ENCODE results near the gene HOXA1.

The HOXA1 gene

DNA sequence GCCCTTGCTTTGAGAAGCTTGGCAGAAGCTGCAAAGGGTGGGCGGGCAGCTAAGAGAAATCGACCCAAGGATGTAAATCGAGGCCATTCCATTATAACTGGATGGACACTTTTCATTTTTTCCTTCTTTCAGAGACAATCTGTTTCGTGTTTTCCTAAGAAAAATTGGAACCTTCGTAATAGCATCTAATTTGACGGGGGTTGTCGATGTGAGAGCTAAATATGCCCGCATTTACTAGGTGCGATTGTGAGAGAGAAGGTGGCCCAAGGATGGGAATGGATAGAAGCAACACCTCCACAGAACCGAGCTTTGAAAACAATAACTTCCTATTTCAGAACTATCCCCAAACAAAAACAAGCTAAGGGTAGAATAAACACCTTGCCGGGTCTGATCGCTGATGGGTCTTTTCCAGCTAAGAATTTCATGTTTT is 35.6 kb upstream of the HOXA1 start:
- FAIRE-seq = peak; percentile 67

DNA sequence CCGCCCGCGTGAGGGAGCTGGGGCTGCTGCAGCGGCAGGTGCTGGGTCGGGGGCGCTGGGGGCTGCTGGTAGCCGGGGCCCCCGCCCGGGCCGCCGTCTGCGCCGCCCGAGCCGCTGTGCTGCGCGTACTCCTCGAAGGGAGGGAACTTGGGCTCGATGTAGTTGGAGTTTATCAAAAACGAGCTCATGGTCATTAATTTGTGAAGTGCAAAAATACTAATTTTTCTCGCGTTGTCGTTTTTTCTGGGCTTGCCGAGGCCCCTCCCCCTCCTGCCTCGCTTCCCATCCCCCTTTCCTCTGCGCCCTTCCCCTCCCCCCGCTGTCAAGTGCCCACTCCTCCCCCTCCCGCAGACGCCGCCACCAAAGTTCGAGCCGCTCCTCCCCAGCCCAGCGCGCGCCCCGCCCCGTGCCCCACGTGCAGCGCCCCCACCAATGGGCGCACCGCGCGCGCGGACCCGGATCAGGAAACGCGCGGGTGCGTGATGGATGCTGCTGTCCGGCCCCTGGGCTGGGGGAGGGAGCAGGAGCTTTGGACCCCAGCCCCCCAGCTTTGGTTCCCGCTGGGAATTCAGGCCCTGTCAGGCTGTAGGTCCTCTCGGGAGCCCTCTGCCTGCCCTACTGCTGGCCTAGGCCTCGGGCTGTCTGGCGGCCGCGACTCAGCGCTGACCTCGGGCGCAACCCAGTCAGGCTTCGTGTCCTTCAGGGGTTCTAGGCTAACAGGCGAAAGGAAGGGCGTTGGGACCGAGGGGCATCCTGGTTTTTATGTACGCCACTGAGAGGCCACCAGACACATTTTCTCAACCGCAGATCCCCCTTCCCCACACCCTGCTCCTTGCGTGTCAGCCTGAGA is 35.0 kb upstream of the HOXA1 start, which contains the start of gene HOXA4:
Gene HOXA4 (minus strand): TSS at position 218 of the 850 bp plus-strand sequence. CDS start 24 bp downstream, at position 194.
- FAIRE-seq = peak; percentile 50

DNA sequence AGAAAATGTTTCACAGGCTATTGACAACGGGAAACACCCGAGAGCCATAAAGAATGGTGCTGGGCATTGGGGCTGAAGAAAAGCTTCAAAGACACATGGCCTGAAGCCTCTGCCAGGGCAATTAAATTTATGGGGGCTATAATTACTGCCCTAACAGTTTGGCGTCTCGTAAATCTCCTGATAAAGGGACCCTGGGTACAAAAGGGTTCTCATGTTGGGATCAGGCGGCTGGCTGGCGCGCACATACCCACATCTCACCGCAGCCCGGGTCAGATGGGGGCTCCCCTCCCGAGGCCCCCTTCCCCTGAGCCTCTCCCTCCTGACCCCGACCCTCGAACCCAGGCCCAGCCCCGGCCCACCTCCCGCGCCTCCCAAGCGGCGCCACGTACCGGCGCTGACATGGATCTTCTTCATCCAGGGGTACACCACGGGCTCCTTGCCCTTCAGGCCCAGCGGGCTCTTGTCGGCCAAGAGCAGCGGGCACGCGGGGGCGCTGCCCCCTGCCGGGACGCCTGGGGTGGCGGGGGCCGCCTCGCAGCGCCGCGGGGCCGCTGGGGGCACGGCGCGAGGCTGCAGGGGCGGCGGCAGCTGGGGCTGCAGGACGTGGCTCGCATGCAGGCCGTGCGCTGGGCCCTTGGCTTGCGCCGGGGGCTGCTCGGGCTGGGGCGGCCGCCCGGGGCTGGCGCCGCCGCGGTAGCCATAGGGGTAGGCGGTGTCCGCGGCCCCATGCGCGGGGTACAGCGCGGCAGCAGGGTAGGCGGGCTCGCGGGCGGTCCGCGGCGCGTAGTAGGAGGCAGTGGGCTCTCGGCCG is 34.1 kb upstream of the HOXA1 start:
- no peak for FAIRE-seq

DNA sequence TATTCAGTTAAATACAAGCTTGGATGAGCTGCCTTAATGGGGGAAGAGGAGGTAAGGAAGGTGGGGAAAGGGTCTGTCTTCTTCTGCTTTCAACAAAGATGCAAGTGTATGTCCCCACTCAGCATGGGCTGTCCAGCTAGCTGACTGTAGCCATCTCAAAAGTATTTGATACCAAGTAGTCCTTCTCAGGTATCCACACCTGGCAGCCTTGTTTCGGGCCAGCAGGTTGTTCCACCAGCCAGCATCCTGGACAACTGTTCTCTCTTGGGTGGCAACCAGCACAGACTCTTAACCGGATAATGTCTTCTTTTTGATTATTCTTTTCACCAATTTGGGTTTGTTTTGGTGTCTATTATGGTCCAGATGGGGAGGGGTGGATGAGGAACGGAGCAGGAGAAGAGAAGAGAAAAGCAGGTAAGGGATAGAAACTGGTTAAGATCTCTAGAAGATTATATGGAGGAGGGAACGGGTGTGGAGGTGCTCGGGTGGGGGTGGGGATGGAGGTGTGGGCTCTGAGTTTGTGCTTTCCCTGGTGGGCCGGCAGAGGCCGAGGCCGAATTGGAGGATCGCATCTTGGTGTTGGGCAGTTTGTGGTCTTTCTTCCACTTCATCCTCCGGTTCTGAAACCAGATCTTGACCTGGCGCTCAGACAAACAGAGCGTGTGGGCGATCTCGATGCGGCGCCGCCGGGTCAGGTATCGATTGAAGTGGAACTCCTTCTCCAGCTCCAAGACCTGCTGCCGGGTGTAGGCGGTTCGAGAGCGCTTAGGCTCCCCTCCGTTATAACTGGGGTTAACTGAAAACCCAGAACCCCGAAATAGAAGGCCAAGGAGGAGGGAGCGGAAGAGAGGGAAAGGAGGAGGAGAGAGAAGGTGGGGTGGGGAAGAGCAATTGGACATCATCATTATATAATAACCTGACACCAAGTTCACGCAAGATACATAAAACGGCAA is 33.3 kb upstream of the HOXA1 start:
- no peak for FAIRE-seq

DNA sequence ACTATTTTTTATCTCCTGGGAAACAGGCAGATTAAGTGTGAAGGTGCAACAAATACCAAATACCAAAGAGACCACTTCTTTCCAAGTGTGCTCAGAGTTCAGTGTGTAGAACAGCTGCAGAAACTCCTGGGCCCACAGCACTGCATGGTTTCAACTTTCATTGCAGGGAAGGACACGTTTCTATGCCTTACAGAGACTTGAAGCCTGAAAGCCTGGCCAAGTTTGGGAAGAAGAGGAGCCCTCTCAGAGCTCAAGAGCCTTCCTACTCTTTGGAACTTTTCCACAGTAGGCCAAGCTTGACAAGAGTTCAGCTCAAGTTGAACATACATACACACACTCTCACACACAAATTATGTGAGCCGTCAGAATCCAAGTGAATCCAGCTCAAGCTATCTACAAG is 32.2 kb upstream of the HOXA1 start:
- FAIRE-seq = peak; percentile 93

DNA sequence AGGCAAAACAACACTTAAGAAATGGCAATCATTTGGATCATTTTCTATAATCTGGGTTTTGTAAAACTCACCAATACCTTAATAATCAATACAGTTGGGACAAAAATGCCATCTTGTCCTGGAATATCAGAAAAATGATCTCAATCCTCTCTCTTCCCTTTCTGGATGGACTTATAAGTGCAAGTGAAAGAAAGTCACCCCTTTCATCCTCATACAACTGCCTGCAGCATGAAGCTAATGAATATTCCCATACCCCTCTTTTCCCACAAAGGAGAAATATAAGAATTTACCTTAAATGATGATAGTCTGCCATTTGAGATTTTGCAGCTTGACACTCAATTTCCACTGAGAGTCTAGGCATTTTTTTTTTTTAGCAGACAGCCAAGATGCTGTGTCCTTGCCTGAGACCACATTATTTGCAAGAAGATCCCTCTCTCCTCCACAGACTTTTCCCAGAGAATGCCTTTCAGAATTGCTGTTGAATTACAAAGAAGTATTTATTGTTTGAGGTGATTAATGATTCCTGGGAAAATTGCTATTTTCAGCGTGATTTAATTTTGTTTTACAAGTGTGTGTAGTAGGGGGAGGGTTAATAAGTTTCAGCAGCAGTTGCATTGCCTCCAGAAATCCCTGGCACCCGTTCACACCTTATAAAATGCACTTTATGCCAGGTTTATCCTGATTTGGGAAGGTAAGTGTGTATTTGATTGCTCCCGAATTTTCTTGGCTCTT is 31.0 kb upstream of the HOXA1 start:
- FAIRE-seq = no peak

DNA sequence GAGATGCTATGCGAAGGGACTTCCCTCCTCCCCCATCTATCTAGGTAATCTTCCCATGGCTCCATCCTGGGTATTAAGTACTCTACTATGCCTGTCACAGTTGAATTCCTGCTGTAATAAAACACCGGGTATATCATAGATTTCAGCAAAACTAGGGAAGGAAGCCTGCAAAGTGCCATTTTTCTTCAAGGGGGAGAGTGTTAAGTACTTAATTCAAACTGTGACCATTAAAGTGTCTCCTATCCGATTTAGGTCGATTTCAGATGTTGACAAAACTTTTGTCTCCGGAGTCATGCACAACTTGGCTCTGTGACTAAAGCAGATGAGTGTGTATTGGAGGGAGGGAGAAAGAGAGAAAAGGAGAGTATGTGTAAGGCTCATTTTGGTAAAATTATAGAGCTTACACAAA is 30.2 kb upstream of the HOXA1 start:
- no peak for FAIRE-seq

DNA sequence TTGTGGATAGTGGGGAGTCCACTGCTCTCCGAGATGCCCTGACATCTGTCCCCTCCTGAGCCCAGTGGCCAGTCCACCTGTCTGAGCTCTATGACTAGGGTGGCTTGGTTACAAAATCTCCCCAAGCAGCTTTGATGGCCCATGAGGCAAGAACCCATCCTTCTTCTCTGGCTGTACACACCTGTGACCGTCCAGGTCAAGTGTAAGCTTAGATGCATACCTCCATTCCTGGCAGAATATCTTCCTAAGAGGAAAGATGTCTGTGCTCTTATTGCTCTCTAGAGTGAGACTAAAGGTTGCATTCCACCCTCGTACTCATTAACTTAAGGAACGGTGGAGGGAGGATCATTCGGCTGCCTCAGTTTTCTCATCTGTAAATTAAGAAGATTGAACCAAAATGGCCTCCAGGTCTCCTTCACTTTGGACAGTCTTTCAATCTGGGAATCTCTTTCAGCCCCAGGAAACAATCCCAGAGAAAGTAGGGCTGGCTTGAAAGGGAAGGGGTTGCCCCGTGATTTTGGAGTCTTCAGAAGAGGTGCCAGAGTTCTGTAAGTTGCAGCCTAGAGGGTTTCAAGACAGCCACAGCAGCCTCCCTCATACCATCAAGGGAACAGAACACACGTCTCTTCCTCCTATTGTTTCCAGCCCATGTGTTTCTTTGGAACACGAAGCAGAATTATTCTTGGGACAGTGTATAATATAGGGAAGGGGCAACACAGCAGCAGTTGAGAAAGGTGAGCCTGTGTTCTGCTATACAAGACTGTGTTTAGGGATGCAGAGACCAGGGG is 29.3 kb upstream of the HOXA1 start:
- FAIRE-seq = no peak

DNA sequence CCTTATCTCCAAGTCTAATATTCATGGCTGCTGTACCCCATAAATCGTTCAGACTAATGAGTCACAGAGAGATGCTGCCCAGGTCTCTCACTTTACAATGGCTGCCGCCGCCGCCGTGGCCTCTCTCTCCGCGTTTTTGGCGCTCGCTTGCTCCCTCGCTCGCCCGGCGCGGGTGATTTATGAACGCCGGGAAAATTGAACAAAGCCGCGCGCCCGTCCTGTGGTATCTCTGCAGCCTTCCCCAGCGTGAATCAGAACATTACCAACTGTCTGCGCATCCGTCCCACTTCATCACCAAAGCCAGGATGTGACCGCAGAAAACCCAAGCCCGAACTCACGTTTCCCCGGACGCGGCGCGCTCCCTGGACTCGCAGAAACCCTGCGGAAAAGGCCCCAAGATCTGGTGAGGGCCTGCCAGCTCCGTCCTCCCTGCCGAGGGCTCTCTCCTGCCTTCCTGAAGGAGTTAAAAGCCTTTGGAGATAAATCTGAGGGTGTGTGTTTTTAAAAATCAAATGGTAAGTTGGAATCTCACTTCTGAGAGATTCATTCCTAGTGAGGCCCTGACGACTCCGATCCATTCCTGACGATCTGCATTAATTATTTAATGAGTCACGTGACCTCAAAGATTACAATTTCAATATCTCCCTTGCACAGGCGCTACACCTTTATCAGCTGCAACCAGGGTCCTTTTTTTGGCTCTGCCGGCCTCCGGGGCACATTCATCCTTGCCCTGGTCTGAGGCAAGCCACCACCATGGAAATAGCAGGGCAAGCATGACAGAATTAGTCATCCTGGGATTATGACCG is 28.5 kb upstream of the HOXA1 start:
- no peak for FAIRE-seq

DNA sequence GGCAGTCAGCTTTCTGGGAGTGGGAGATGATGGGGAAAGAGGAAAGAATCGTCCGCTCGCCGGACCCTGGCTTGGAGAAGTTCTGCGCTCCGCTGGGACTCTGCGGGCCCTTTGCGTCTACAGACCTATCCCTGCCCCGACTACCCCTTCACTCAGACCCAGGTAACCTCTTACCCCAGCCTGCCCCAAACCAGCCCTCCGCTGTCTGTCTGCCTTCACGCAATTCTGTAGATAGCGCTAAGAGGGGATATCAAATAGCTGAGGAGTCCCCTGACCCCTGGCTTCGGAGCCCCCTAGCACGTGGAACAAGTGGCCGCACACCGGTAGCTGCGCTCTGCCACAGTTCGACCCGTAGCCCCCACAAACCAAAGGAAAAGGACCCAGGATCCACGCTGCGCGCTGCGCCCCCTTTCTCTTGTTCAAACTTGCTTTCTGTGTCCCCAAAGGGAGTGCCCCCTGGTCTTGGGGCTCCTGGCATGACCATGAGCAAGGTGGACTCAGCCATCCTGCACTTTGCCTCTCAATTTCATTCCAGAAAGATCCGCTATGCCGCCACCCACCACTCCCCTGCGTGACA is 27.8 kb upstream of the HOXA1 start:
- FAIRE-seq = no peak

DNA sequence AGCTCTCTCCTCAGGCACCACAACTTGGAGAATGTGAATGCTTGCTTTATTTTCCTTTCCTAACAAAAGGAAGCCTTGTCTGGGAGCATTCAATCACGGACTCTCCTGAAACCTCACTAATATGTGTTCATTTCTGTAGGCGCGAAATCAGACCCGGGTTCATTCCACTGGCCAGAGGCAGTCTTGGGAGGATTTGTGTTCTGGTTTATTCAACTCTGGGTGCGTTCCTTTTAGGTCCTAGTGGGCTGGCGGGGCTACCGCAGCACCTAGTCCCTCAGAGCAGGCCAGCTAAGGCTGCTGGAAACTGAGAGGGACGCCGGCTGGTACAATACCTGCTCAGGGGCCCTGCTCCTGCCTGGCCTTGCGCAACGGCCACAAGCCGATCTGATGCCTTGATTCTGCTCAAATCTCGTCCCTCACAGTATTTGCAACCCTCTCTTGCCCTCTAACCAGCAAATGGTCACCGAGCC is 27.2 kb upstream of the HOXA1 start:
- peak; percentile 78 for FAIRE-seq

DNA sequence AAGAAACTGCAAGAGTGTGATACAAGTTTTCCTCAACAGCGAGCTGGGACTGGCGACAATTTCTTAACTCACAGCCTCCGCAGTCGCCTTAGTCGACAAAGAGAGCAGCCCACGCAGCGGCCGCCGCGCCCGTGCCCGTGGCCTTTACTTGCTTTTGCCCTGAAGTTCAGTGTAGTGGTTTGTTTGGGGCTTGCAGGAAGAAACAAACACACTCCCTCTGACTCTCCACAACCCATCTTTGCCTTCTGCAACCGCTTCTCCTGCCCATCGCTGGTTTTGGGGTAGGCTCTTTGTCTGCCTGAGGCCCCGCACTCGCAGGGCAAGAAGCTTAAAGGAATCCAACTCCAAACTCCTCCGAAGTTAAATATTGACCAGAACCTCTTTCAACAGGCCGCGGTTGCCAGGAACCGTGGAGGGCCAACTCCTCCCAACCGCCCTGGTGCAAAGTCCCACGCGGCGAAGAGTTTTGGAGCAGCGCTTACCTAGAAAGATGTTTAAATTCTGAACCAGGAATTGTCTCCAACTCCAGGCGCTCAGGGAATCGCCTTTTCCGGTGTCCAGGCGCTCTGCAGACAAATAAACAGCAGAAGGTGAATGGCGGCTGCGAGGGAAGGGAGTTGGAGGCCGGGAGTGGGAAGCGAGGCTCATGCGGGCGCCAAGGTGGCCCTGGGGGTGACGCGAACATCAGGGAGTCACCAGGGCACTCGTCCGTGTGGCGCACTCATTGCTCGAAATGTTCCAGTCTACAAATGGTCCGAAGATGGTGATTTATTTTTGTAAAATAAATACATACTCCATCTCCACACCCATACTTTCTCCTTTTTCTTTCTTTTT is 26.5 kb upstream of the HOXA1 start:
- no peak for FAIRE-seq

DNA sequence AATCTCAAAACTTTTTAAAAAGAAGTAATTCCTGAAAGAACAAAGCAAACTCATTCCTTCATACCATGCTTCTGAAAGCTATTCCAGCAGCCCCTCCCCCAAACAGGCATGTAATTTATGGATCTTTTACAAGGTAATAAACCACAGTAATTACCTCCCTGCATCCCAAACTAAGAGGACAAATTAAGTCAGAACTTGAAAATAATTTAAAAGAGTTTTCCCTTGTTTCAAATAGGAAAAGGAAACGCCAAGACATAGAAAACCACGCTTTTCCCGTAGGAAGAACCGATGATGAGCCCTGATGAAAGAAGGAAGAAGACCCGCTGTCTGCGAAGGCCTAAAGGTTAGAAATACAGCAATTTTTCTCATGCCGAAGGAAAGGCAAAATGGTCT is 25.9 kb upstream of the HOXA1 start:
- FAIRE-seq = no peak

DNA sequence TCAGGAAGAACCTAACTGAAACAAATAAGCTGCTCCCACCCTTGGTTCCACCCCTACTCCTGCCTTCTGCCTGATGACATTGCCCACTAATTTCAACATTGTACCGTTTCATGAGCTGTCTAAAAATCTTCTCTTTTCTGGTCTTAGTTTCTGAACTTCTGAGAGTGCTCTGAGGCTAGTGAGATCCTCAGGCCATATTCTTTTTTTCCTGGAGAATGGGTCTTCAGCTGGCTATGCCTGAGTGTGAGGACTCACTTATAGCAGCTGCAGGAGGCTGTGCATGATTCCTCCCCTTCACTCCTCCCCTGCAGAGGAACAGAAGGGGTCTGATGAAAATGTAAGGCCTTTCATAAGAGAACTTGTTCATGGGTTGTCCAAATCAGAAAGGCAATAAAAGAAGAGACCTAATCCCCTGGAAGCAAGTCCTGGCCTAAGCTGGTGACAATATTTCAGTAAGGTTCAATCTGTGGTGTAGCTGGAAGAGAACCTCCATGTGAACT is 23.7 kb upstream of the HOXA1 start:
- FAIRE-seq = peak; percentile 50

DNA sequence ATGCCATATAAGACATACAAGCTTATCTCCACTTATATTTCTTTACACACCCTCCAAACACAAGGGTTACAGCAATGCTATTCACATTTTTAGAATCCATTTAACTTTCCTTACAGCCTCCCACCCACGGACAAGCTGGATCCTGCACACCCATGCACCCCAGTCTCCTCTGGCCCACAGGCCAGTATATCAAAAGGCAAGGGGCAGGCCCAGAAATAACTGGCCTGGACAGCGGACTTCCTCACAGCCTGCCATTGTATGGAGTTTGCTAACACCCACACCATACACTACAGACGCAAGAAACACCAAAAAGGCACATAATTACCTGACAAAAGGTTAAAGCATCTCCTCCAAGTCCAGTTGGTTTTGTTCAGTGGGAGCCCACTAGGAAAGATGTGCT is 22.8 kb upstream of the HOXA1 start:
- no peak for FAIRE-seq

DNA sequence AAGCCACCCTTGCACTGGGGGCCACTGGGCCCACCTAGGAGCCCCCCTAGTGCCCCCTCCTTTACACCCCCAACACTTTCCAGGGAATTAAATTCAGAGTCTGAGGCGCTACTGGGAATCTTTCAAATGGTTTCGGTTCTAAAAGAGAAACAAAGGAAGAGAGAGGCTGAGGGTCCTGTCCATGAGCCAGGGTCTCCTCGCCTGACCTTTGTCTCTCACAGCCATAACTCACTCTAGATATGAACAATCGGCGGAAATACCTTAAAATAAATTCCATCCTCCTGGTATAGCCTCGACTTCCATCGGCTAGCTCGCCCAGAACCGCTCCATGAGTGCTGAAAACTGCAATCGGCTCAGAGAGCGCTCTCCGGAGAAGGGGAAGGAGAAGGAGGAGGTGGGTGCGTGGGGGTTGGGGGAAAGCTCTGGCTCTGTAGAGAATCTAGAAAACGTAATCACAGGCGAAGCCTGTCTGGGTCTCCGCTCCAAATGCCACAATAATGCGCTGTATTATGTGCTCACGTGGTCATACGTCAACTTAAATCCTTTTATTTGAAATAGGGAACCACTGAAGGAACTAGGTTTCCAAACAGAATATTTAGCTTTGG is 22.2 kb upstream of the HOXA1 start:
- no peak for FAIRE-seq

DNA sequence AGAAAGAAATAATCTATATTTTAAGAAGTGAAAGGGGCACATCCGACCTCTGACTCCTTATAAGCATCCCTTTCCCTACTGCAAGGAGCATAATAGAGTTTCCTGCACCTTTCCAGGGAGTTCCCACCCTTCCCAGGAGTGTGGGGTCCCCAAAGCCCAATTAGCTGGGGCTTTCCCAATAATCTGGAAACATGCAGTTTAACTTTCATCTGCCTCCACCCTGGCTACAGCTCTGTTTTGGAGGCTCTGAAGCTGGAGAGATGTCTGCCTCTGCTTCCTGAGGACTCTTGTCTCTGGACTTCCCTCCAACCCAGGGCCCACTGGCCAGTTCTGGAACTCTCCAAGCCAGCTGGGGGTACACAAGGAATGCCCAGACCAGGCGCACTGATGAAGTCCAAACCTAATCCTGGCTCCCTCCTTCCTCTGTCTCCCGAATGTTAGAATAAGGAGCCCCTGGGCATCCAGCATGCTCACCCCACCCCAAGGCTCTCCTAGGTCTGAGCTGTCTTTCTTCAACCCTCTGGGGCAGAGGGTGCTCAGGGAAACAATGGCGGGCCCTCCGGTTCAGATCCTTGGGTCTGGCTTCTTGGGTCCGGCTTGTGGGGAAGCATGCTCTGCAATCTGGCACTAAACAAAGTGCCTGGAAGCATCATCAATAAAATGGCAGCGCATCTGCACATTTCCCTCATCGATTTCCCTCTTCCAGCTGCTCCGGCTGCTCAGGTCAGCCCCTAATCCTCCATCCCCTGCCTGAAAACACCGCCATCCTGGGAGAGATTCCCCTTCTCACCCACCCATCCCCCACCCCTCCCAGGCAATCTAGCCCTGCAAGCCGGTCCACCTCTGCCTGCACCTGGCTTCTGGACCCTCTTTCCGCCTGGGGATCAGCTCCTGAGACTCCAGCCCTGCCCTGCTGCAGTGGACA is 21.4 kb upstream of the HOXA1 start:
- FAIRE-seq = no peak
